HG03457 (cell line): Measurements from ENCODE around the gene USP53.
"Not testable (repeated sequence)": the region's sequence is repeated elsewhere in the genome, so short reads cannot be mapped to it uniquely, and the experiment has no call there.

ENCODE experiments used
- ATAC-seq: cut with Tn5 transposase; IDR thresholded peaks from one replicate; pipeline ENCODE4 v1.9.1; 2021; ENCODE audit warnings: moderate number of reproducible peaks; ENCODE audit not compliant: unreplicated experiment

The USP53 gene

DNA sequence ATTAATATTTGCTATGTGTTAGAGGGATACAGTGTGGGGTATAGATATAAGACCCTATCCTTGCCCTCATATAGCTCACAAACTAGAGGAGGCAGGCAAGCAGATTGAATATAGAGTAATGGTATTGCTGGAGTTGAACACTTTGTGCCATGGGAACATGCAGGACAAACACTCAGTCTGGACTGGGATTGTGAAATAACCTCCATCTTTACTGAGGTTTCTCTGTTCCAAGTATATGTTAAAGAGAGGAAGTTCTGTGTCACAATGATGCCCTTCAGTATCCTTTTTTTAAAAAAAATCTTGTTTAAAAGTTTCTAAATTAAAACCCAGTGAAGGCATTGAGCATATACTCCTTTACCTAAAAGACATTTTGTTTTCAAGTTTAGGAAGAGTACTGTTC is 100.7 kb downstream of the USP53 start:
- no peak for ATAC-seq

DNA sequence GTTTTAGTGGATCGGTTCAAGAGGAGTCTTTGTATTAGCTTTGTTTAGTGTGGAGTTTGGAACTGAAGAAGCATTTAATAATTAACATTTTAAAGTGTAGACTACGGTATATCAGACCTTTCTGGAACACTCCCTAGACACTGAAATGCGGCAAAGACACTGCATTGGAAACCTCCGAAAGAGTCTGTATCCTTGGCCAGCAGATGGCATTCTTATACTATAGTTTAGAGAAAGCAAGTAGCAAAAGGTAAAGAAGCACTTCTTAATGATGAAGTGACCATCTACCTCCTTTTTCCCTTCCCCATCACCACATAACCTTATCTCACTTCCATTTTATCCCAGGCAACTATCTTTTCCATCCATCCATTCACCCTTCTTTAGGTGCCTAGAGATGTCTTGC is 101.8 kb downstream of the USP53 start:
- no peak for ATAC-seq

DNA sequence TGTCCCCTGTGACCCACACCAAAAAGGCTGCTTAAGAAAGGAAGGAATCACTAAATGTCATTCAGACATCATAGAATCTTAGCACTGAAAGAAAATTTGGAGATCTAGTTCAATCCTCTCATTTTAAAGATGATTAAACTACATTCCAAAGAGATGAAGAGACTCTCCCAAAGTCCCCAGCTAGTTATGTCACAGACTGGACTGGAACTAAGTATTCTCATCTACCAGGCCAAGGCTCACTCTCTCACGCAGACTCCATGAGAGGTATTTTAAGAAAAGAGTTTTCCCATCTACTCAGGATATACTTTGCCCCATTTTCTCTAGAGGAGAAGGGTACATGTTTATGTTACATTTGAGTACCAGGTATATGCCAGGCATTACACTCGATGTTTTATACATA is 102.5 kb downstream of the USP53 start:
- ATAC-seq: no peak

DNA sequence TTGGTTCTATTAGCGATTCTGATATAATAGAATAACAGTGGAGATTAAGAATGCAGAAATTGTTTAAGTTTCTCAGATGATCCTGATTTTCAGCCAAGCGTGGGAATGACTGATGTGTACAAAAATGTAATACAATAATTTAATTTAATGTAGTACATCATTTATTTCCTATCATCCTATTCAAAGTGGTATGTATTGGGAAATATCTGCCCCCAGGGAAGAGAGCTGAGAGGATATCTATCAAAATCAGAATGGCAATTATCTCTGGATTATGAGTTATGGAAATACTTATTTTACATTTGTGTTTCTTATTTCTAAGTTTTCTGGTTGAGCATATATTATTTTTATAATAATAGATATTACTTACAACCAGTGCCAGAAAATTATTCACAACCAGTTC is 105.5 kb downstream of the USP53 start:
- ATAC-seq: no peak

DNA sequence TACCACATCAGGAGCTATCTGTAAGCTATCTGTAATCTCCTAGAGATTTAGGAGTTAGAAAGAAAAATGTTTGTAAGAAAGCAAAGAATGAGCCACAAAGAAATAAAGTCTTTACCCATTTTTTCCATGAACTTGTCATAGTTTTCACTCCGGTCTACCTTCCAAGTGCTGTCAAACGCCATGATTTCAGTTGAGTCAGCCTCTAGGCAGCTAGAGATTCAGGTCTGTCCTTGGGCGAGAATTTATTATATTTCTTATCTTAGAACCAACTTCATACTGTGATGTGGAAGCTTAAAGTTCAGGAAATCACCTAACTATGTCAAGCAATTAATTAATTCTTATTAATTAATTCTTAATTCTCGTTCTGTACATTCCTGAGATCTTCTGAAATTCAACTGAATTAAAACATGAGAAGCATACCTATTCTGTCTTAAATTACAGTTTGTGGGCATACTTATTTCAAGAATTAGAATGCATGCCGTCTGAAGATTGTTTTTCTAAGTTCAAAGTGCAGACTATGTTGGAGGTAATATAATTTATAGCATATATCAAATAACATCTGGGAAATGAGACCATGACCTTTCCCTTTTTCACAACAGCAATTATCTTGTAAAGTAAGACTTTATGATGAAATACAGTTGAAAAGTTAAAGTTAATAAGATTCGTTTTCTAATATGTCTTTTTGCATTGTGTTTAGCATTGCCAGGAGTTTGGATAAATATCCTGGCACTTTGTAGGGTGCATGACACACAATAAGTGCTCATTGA is 109.6 kb downstream of the USP53 start, which contains the start of gene FABP2:
TSS of gene FABP2 (minus strand) at position 218 of the 767 bp plus-strand sequence. CDS start at position 182, 36 bp downstream.
- no peak for ATAC-seq

DNA sequence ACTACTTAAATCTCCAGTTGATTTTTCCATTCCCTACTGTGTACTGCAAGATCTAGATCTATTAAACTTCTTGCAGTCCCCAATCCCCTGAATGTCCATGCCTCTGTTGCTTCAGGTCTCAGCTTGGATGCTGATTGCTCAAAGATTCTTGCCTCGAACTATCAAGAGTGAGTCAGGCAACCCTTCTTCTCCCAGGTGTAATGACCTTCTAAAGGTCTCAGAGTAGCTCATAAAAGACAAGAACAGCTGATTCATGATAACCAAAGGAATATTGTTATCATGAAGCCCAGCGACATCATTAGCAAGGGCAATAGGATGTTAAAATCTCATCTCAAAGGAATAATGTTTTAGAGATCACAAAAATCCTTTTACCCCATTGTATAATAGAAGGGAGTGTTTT is 116.2 kb downstream of the USP53 start:
- ATAC-seq: no peak

DNA sequence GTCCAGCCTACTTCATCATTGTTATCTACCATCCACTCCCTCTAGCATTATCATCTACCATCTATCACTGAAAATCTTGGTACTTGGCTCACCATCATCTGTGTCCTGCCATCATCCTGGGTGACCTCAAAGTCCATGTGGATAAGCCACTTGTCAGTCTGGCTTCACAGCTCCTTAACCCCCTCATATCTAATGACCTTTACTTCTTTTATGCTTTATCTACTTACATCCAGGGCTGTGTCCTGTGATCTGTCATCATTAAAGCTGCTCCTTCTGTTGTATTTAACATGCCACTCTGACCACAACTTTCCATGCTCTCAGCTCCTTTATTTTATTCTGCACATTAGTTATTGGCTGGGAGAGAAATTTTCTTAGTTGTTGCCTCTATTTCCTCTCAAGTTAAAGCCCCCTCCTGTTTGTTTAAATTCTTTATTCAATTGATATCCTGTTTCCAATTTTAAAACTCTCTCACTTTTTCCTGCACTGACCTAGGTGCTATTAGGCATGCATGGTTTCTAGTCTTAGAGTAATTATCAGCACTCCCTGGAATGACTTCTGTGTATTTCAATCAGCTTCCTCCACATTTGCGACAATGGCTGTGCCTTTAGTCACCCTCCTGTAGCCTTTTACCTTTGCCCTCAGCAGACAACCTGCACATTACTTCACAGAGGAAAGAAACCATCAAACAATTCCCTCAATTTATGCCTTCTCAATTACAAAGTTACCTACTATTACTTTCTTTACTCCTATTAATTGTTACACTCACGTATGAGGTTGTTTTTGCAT is 117.5 kb downstream of the USP53 start:
- ATAC-seq: no peak

DNA sequence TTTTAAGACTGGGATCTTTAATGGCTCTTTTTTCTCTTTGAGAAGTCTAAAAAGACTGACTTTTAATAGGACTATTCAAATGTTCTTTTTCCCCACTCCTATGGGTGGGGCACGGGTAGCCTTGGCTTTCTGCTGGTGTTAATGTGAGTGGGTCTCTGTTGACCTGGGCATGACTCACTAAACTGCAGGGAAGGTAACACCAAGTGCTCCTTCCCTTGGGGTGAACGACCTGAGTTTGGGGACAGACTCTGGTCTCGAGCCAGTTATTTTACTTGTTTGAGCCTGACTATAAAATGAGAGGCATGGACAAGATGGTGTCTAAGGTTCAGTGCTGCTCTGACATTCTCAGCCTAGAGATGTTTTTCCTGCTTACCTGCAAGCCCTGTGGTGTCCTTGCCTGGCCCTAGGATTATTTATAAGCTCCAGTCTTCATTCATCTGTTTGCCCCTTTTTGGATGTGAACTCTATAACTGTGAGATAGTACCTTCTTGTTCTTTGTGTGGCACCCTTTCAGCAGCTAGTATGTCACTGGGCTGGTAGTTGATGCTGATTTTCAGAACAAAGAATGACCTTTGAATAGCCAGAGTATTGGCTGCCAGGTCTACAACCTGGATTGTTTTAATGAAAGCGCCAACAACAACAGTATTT is 123.9 kb downstream of the USP53 start:
- ATAC-seq: not testable (repeated sequence)

DNA sequence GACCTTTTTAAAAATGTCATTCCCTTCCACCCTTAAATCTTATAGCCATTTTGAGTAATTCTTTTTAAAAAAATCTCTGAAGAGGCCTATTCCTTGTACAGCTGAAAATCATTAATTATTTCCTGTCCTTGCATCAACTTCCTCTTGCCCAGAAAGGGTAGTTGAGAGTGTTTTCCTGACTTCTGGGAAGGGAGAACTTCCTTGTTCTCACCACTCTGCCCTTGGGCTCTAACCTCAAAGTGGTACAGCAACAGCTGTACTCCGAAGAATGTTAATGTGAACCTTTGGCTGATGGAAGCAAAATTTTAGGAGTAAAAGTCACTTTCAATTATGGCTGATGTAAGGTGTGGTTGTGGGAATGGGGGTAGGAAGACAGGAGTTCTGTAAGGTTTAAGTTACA is 124.5 kb downstream of the USP53 start:
- ATAC-seq: no peak

DNA sequence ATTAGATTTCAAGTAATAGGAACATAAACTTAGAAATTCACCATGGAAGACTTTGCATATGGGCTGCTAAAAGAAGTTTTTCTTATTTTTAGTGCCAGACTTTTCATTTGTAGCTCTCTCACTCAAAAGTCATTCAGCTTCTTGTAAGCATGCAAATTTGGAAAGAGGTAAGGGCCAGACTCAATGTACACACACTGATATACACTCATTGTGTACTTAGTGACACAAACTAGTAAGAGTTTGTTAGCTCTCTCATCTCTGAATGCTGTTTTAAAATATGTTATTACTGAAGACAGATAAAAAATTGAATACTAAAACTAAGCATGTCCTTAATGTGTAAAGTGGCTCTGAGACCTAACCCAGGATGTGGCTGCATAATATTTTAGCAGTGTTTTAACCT is 127.4 kb downstream of the USP53 start:
- not testable (repeated sequence) for ATAC-seq

DNA sequence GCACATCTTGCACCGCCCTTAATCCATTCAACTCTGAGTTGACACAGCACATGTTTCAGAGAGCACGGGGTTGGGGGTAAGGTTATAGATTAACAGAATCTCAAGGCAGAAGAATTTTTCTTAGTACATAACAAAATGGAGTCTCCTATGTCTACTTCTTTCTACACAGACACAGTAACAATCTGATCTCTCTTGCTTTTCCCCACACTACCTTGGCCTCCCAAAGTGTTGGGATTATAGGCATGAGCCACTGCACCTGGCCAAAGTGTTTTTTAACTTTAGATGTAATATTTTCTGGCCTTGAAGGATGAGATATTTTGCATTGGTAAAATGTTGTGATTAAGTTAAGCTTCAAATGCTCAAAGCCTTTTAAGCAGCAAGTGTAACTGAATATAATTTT is 130.8 kb downstream of the USP53 start:
- ATAC-seq: not testable (repeated sequence)
